ENCODE results near the gene CLDN6. TPM values are rescaled to one million over a fixed set of nuclear protein-coding genes. Genes with fewer than 3 reads are reported as not detected.

Gene CLDN6
- total and polyA plus RNA-seq, 3 experiments from 2014 or later: not detected

DNA sequence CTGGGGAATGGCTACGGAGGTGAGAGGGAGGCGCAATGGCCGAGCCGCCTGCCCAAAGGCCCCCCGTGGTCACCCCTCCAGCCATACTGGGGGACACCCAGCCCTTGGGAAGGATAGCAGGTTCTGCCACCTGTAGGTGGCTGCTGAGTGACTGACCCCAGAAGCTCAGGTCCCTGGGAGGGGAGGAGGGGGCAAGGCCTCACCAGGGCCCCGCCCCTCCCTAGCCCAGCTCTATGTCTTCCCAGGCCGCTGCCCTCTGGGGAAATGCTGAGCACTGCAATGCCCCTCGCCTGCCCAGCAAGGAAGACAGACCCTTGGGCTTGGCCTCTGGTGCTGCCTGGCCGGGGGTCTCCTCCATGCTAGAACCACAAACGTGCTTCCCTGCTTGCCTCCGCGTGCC lies 16.7 kb downstream of the CLDN6 start:
- CTCF ChIA-PET: interaction anchor here (1.0 to 14.4 kb wide), 2 partner anchors 26 to 164 kb away, joined by 3 to 289 read pairs; partner anchors contain the start of genes HCFC1R1, THOC6 and TNFRSF12A
- no peak overlapping the region for H3K4me3 Mint-ChIP-seq
- peaks cover 0 to 8% (median 6%) of the 10 kb centered on the region in 3 donors for H3K4me1 Mint-ChIP-seq
- no peaks in the 10 kb centered on the region for H3K4me1 ChIP-seq (ENCODE audit: insufficient read depth, low read length)
- no peaks in the 10 kb centered on the region for H3K36me3 Mint-ChIP-seq
- peaks cover 8 to 10% of the 10 kb centered on the region in 2 donors for H3K27me3 Mint-ChIP-seq
- peaks cover 0 to 2% (median 0%) of the 10 kb centered on the region in 5 donors for H3K9me3 Mint-ChIP-seq
- H3K9me3 ChIP-seq (ENCODE audit: low read length): no peaks in the 10 kb centered on the region
- H3K27me3 ChIP-seq (ENCODE audit: insufficient read depth, low read length, poor library complexity, severe bottlenecking): no peaks in the 10 kb centered on the region
- POLR2A ChIA-PET: no interaction called here
- no peak overlapping the region for H3K27ac ChIP-seq (ENCODE audit: low read depth, low read length)
- H3K27ac Mint-ChIP-seq: no peak overlapping the region
- no peaks in the 10 kb centered on the region for H3K36me3 ChIP-seq (ENCODE audit: insufficient read depth, low read length)
- H3K4me3 ChIP-seq (ENCODE audit: low read length): no peak overlapping the region
- DNase-seq: no peak

DNA sequence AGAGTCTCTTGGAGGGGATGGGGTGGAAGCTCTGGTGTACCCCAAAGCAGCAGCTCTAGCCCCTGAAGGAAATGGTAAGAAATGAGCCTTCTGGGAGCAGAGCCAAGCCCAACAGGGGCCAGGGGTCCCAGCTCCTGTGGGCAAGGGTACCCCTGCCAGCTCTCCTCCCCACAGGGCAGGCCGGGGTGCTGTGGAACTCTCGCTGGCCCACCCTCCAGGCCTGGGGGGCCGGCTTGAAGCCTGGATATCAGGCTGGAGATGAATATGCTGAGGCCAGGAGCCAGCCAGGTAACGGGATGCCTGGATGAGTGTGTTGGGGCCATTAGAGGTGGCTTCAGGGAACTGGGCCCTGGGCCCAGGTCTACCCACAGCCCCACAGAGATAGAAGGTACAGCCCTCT lies 17.4 kb downstream of the CLDN6 start:
- peaks cover 0 to 8% (median 6%) of the 10 kb centered on the region in 3 donors for H3K4me1 Mint-ChIP-seq
- Histone ChIP-seq H3K27me3 (ENCODE audit: insufficient read depth, low read length, poor library complexity, severe bottlenecking) (no peaks in the 10 kb centered on the region), H3K4me1 (ENCODE audit: insufficient read depth, low read length) (no peaks in the 10 kb centered on the region), H3K27ac (ENCODE audit: low read depth, low read length) (no peak overlapping the region), H3K9me3 (ENCODE audit: low read length) (no peaks in the 10 kb centered on the region), H3K36me3 (ENCODE audit: insufficient read depth, low read length) (no peaks in the 10 kb centered on the region), H3K4me3 (ENCODE audit: low read length) (no peak overlapping the region)
- no peak for DNase-seq
- H3K27ac Mint-ChIP-seq: no peak overlapping the region
- H3K36me3 Mint-ChIP-seq: no peaks in the 10 kb centered on the region
- H3K27me3 Mint-ChIP-seq: peaks cover 8 to 10% of the 10 kb centered on the region in 2 donors
- peaks cover 0 to 2% (median 0%) of the 10 kb centered on the region in 5 donors for H3K9me3 Mint-ChIP-seq
- H3K4me3 Mint-ChIP-seq: no peak overlapping the region
- POLR2A ChIA-PET: interaction anchor here (1.1 kb wide), 1 partner anchor 19 kb away, joined by 3 read pairs; no protein-coding TSS in a partner anchor
- CTCF ChIA-PET: interaction anchor here (14.4 kb wide), 1 partner anchor 26 kb away, joined by 289 read pairs; the partner anchor contains the start of genes HCFC1R1, THOC6 and TNFRSF12A

DNA sequence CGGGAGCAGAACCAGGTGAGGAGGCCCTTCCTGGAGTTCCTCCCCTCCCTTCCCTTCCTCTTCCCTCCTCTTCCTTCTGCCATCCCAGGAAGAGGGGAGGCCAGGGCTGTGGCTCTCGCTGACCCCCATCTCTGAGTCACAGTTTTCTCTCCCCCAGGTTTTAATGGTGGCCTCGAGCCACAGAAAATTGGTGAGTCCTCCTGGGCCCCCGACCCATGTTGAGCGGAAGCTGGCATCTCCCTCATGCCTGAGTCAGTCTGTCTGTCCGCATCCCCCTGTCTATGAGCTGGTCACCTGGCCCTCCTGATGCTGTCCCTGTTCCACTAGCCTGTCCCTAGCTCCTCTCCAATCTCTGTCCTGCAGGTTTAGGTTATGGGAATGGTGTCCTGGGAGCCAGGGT lies 18.1 kb downstream of the CLDN6 start:
- Histone ChIP-seq H3K4me3 (ENCODE audit: low read length) (no peak overlapping the region), H3K4me1 (ENCODE audit: insufficient read depth, low read length) (no peaks in the 10 kb centered on the region), H3K36me3 (ENCODE audit: insufficient read depth, low read length) (no peaks in the 10 kb centered on the region), H3K27me3 (ENCODE audit: insufficient read depth, low read length, poor library complexity, severe bottlenecking) (no peaks in the 10 kb centered on the region), H3K27ac (ENCODE audit: low read depth, low read length) (no peak overlapping the region), H3K9me3 (ENCODE audit: low read length) (no peaks in the 10 kb centered on the region)
- no peak for DNase-seq
- Mint-ChIP-seq H3K4me1 (peaks cover 0 to 7% (median 6%) of the 10 kb centered on the region in 3 donors), H3K9me3 (peaks cover 0 to 2% (median 0%) of the 10 kb centered on the region in 5 donors), H3K4me3 (no peak overlapping the region), H3K36me3 (no peaks in the 10 kb centered on the region), H3K27me3 (peaks cover 5 to 10% of the 10 kb centered on the region in 2 donors), H3K27ac (no peak overlapping the region)
- ChIA-PET POLR2A (interaction anchor here (1.1 kb wide), 1 partner anchor 19 kb away, joined by 3 read pairs; no protein-coding TSS in a partner anchor), CTCF (interaction anchor here (14.4 kb wide), 1 partner anchor 27 kb away, joined by 289 read pairs; the partner anchor contains the start of genes HCFC1R1, THOC6 and TNFRSF12A)

DNA sequence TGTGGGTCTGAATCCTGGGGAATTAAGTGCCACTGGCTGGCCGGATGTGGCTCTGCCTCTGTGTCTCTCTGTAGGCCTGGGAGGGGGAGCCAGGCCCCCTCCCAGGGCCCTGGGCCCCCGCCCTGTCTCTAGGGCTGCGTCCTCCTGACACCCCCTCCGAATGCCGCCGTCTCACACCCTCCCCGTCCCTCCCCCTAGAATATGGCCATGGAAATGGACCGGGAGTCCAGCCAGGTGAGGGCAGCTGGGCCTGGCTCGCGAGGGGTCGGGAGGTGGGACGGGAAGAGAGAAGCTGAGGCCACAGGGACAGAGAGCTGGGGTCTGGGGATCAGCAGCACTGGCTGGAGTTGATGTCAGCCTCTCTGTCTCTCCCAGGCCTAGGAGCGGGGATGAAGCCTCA lies 21.7 kb downstream of the CLDN6 start:
- Mint-ChIP-seq H3K27ac (no peak overlapping the region), H3K9me3 (peaks cover 0 to 2% (median 0%) of the 10 kb centered on the region in 5 donors), H3K4me1 (no peaks in the 10 kb centered on the region), H3K4me3 (no peak overlapping the region), H3K36me3 (no peaks in the 10 kb centered on the region), H3K27me3 (peaks cover 0 to 8% of the 10 kb centered on the region in 2 donors)
- Histone ChIP-seq H3K27me3 (ENCODE audit: insufficient read depth, low read length, poor library complexity, severe bottlenecking) (no peaks in the 10 kb centered on the region), H3K9me3 (ENCODE audit: low read length) (no peaks in the 10 kb centered on the region), H3K36me3 (ENCODE audit: insufficient read depth, low read length) (no peaks in the 10 kb centered on the region), H3K4me3 (ENCODE audit: low read length) (no peak overlapping the region), H3K27ac (ENCODE audit: low read depth, low read length) (no peak overlapping the region), H3K4me1 (ENCODE audit: insufficient read depth, low read length) (no peaks in the 10 kb centered on the region)
- ChIA-PET CTCF (interaction anchor here (1.1 kb wide), 1 partner anchor 11 kb away, joined by 3 read pairs; no protein-coding TSS in a partner anchor), POLR2A (no interaction called here)
- no peak for DNase-seq

DNA sequence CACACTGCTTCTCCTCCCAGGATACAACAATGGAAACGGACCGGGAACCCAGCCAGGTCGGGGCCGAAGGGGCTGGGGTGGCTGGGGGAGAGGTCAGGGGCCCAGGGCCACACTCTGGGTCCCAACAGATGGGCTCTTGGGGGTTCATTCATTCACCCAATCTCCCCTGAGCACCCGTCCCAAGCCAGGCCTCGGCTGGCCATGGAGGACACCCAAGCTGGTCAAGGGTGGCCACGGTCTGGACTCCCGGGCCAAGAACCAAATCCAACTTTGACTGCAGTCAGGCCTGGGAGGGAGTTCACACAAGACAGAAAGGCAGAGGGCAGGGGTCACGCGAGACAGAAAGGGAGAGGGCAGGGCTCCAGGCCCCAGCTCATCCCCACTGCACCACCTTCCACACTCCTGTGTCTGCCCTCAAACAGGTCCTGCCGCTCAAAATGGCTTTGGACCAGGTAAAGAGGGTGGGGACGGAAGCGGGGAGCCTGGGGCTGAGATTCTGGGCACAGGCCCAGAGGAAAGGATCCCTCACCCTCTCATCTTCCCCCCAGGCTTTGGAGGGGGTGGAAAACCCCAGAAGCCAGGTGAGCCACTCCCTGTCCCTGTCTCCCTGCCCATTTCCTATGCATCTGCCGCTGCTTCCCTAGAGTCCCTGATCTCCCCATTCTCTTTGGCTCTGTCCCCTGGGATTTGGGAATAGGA lies 25.5 kb downstream of the CLDN6 start:
- CTCF ChIA-PET: interaction anchor here (1.6 to 2.0 kb wide), 3 partner anchors 10 to 36 kb away, joined by 4 to 5 read pairs (median 4); no protein-coding TSS in a partner anchor

DNA sequence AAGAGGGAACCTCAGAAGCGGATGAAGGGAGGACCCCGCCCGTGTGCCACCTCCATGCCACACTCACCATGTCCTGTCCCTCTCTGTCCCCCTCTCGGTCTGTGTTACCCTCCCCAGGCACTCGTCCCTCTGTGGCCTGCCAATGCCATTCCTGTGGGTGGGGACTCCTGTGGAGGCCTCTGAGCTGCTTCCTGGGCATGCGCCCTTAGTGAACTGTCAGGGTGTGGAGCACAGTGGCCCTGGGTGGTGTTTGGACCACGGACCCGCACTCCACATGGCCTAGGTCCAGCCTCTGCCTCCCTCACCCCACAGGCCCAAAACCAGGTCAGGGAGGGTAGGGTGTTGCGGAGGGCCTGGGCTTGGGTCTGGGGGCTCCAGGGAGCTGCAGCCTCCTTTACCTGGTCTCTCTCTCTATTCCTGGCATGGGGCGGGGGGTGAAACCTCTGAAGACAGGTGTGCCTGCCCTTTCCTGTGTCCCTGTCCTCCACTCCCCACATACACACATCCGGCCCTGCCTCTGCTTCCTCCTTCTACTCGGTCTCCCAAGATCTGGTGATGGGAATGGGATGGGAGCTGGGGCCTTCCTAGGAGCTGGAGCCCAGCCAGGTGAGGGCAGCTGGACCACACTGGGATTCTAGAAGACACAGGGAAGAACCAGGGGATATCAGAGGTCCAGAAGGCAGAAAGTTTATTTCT lies 26.3 kb downstream of the CLDN6 start:
- no peak for DNase-seq
- no peaks in the 10 kb centered on the region for H3K27me3 ChIP-seq (ENCODE audit: insufficient read depth, low read length, poor library complexity, severe bottlenecking)
- CTCF ChIA-PET: interaction anchor here (1.6 kb wide), 2 partner anchors 9 to 12 kb away, joined by 4 to 5 read pairs; no protein-coding TSS in a partner anchor
- H3K36me3 ChIP-seq (ENCODE audit: insufficient read depth, low read length): no peaks in the 10 kb centered on the region
- Mint-ChIP-seq H3K27ac (no peak overlapping the region), H3K36me3 (no peaks in the 10 kb centered on the region), H3K4me3 (no peak overlapping the region), H3K27me3 (peaks cover 0 to 4% of the 10 kb centered on the region in 2 donors), H3K4me1 (no peaks in the 10 kb centered on the region), H3K9me3 (no peaks in the 10 kb centered on the region)
- no peak overlapping the region for H3K27ac ChIP-seq (ENCODE audit: low read depth, low read length)
- no peaks in the 10 kb centered on the region for H3K9me3 ChIP-seq (ENCODE audit: low read length)
- no peak overlapping the region for H3K4me3 ChIP-seq (ENCODE audit: low read length)
- H3K4me1 ChIP-seq (ENCODE audit: insufficient read depth, low read length): no peaks in the 10 kb centered on the region
- POLR2A ChIA-PET: no interaction called here

More for the DNA sequence above, 25.5 kb downstream of the CLDN6 start:
- H3K9me3 ChIP-seq (ENCODE audit: low read length): no peaks in the 10 kb centered on the region
- H3K4me3 ChIP-seq (ENCODE audit: low read length): no peak overlapping the region
- Mint-ChIP-seq H3K4me1 (no peaks in the 10 kb centered on the region), H3K4me3 (no peak overlapping the region), H3K9me3 (no peaks in the 10 kb centered on the region), H3K27ac (no peak overlapping the region), H3K36me3 (no peaks in the 10 kb centered on the region), H3K27me3 (peaks cover 0 to 4% of the 10 kb centered on the region in 2 donors)
- no peaks in the 10 kb centered on the region for H3K27me3 ChIP-seq (ENCODE audit: insufficient read depth, low read length, poor library complexity, severe bottlenecking)
- no peaks in the 10 kb centered on the region for H3K4me1 ChIP-seq (ENCODE audit: insufficient read depth, low read length)
- no peak overlapping the region for H3K27ac ChIP-seq (ENCODE audit: low read depth, low read length)
- no peak for DNase-seq
- POLR2A ChIA-PET: no interaction called here
- no peaks in the 10 kb centered on the region for H3K36me3 ChIP-seq (ENCODE audit: insufficient read depth, low read length)

DNA sequence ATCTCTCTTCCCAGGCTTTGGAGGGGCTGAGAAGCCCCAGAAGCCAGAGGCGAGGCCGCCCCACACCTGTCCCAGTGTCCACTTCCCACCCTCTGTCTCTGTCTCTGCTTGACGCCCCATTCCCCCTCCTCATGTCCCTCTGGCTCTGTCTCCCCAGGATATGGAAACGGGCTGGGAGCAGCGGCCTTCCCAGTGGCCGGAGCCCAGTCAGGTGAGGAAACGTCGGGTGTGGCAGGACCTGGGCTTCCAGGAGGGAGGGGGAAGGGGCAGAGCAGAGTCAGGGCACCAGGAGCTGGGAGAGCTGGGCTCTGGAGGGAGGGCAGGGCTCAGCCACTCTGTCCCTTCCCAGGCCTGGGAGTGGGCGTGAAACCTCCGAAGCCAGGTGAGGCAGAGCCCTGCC lies 27.1 kb downstream of the CLDN6 start:
- ChIA-PET POLR2A (no interaction called here), CTCF (no interaction called here)
- Mint-ChIP-seq H3K36me3 (no peaks in the 10 kb centered on the region), H3K4me1 (no peaks in the 10 kb centered on the region), H3K27ac (no peak overlapping the region), H3K4me3 (no peak overlapping the region), H3K9me3 (no peaks in the 10 kb centered on the region), H3K27me3 (peaks cover 2 to 4% of the 10 kb centered on the region in 2 donors)
- Histone ChIP-seq H3K4me3 (ENCODE audit: low read length) (no peak overlapping the region), H3K27me3 (ENCODE audit: insufficient read depth, low read length, poor library complexity, severe bottlenecking) (no peaks in the 10 kb centered on the region), H3K27ac (ENCODE audit: low read depth, low read length) (no peak overlapping the region), H3K4me1 (ENCODE audit: insufficient read depth, low read length) (no peaks in the 10 kb centered on the region), H3K9me3 (ENCODE audit: low read length) (no peaks in the 10 kb centered on the region), H3K36me3 (ENCODE audit: insufficient read depth, low read length) (no peaks in the 10 kb centered on the region)
- no peak for DNase-seq

DNA sequence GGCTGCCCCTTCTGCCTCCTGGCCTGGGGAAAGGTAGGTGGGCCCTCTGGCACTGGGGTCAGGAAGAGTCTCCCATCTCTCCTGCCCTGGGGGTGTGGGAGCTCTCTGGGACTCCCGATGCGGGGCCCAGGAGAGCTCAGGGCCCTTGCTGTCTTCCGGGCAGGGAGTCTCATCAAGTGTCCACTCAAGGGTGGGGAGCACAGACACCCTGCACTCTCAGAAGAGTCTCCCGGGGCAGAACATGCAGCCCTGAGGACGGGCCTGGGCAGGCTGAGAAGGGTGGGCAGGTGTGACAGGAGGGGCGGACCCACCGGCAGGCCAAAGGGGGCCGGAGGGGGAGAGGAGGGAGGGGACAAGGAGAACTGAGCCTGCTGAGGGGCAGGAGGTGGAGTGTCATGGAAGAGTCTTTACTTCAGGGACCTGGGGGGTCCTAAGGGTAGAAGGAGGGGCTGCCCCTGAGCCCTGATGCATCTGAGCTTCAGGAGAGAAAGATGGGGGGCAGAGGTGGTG lies 29.3 kb downstream of the CLDN6 start:
- peaks cover 3 to 4% of the 10 kb centered on the region in 2 donors for H3K27me3 Mint-ChIP-seq
- CTCF ChIA-PET: interaction anchor here (0.9 kb wide), 1 partner anchor 39 kb away, joined by 3 read pairs; no protein-coding TSS in a partner anchor

More for the DNA sequence above, 29.3 kb downstream of the CLDN6 start:
- Mint-ChIP-seq H3K9me3 (no peaks in the 10 kb centered on the region), H3K27ac (peak overlapping the region in 1 of 8 donors; percentile 65), H3K4me1 (peaks cover 0 to 5% (median 0%) of the 10 kb centered on the region in 3 donors), H3K36me3 (no peaks in the 10 kb centered on the region), H3K4me3 (no peak overlapping the region)
- H3K9me3 ChIP-seq (ENCODE audit: low read length): no peaks in the 10 kb centered on the region
- H3K4me1 ChIP-seq (ENCODE audit: insufficient read depth, low read length): no peaks in the 10 kb centered on the region
- H3K27me3 ChIP-seq (ENCODE audit: insufficient read depth, low read length, poor library complexity, severe bottlenecking): no peaks in the 10 kb centered on the region
- no peak overlapping the region for H3K4me3 ChIP-seq (ENCODE audit: low read length)
- POLR2A ChIA-PET: no interaction called here
- DNase-seq: no peak
- no peaks in the 10 kb centered on the region for H3K36me3 ChIP-seq (ENCODE audit: insufficient read depth, low read length)
- H3K27ac ChIP-seq (ENCODE audit: low read depth, low read length): no peak overlapping the region
